Dedifferentiated amniotic fluid mesenchymal stem cell (primary cell): ENCODE results near the gene IRF5.

ENCODE experiments used
- DNase-seq: peaks from one replicate; pipeline ENCODE4 v3.0.0-alpha.2; 2016; ENCODE audit errors: extremely low spot score

The IRF5 gene

DNA sequence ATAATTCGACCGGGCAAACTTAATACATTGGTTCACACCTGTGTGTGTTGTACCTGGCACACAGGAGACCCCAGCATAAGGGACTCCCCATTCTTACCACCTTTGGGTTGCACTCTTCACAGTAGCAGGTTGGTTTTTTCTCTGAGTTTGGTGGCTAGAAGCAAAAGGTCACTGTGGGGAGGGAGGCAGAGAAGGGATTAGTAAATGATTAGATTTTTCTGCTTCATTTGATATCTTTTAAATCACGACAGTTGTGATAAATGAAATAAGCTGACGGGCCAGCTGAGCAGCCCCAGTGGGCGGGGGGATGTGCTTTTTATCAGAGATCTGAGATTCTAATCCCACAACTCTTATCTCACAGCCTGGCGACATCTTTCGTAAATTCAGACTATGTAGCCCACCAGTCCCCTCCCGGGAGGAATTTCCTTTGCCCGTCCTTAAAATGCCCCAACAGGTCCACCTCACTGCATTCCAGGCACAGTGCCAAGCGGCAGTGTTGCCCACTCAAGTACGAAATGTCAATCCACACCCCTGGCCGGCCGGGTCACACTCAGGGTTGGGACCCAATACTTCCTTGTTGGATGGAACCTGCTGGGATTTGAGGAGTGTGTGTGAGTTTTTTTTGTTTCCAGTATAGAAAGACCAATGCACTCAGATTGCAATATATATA lies 16.7 kb upstream of the IRF5 start:
- no peak for DNase-seq

DNA sequence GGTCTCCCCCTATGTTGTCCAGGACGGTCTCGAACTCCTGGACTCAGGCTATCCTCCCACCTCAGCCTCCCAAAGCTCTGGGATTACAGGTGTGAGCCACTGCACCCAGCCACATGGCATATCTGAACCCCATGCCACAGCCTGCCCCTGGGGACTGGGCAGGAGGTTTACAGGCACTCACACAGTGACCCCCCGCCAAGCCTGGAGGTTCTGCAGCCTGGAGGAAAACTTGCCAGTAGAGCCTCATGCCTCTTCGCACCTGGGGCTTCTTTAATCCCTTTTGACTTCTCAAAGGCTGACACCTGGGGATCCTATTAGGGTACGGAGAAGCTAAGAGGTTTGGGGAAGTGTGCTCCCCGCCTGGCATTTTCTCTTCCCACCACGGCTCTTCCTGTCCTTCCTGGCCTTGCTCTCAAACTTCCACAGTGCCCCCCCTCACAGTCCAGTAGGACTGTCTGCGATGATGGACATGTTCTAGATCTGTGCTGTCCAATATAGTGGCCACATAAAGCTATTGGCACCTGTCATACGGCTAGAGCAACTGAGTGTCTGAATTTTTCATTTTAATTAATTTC lies 15.8 kb upstream of the IRF5 start:
- no peak for DNase-seq

DNA sequence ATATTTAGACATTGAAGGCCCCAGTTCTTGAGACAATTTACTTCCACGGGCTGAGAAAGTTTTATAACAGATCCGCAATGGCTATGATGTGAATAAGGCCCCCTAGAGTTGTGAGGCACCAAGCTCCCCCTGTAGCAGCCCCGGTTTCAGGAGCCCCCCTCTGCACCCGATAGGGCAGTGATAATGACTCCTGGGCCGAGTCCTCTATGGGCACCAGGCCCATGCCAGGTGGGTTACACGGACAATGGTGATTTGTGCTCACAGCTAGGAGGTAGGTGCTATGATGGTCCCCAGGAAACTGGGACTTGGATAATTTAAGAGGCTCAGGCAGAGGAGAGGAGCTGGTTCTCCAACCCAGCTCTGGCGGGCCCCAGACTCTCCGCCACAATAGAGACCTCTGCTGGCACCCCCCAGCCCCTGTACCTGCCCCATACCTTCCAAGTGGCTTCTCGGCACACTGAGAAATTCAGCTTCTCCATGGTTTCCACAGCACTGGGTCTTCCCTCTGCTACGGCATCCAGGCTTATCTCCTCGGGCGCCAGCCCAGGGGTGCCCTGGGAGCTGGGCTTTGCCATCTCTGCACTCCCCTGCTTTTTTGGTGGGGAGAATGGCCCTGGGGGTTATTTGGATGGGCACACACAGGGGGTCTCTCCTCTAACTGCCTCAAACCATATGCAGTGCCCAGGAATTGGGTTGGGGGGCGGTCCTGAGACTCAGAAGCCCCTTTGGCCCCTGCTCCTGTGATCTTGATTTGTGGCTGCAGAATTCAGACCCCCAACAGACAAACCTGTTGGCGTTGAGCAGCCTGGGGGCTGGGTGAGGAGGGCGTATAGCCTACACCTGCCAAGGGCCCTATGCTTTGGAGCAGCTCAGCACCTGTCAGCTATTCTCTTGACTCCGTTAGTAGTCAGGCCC lies 15.0 kb upstream of the IRF5 start:
- DNase-seq, result no peak

DNA sequence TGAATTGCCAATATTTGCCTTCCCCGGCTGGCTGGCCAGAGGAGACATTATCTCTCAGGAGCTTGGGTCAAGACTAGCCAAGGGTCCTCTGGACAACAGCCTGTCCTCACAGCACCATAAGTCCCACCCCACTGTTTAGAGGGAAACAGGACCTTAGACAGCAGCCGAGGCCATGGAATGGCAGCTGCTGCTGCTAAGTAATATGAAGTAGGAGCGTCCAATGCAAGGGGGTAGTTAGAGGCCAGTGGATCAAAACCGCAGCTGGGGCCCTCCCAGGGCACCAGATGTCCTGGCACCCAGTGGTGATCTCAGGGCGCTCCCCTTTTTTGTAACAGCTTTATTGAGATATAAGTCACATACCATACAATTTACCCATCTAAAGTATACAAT lies 14.3 kb upstream of the IRF5 start:
- no peak for DNase-seq

DNA sequence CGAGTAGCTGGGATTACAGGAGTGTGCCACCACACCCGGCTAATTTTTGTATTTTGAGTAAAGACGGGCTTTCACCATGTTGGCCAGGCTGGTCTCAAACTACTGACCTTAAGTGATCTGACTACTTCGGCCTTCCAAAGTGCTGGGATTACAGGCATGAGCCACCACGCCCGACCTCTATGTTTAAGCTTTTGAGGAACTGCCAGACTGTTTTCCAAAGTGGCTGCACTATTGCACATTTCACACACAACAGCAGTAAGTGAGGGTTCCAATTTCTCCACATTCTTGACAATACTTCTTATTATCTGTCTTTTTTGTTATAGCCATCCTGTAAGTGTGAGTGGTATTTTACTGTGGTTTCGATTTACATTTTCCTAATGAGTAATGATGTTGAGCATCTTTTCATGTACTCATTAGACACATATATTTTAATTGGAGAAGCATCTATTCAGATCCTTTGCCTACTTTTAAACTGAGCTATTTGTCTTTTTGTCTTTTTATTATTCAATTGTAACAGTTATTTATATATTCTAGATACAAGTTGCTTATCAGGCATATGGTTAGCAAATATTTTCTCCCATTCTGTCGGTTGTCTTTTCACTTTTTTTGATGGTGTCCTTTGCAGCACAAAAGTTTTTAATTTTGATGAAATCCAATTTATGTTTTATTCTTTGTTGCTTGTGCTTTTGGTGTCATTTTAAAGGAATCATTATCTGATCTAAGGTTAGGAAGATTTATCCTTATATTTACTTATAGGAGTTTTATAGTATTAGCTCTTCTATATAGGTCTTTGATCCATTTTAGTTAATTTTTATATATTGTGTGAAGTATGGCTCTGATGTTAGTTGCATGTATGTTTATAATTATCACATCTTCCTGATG lies 12.8 kb upstream of the IRF5 start:
- DNase-seq, result no peak

DNA sequence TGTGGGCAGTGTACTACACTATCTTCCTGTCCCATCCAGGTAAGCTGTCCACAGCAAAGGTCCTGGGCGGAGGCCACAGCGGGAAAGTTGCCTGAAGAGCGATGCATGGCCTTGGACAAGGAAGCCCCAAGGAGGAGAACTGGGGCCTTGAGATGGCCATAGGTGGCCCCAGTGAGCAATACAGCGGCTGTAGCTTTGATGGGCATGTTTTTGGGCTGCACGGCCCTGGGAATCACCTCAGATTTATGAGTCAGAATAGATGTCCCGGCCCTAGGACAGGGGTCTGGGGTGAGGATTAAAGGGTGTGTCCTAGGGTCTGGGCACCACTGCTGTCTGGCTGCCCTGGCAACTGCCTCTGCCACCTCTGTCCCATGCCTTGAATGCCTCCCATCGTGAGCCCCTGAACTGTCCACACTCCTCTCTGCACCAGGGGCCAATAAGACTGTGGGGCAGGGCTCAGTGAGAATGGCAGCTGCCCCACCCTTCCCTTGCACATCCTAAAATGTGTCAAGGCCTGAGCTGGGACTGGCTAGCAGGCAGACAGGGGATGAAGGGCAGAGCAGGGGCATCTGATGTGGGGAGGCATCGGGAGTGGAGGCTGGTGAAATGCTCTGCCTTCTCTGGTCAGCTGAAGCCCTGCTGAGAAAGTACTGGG lies 9.4 kb upstream of the IRF5 start:
- DNase-seq, result no peak

DNA sequence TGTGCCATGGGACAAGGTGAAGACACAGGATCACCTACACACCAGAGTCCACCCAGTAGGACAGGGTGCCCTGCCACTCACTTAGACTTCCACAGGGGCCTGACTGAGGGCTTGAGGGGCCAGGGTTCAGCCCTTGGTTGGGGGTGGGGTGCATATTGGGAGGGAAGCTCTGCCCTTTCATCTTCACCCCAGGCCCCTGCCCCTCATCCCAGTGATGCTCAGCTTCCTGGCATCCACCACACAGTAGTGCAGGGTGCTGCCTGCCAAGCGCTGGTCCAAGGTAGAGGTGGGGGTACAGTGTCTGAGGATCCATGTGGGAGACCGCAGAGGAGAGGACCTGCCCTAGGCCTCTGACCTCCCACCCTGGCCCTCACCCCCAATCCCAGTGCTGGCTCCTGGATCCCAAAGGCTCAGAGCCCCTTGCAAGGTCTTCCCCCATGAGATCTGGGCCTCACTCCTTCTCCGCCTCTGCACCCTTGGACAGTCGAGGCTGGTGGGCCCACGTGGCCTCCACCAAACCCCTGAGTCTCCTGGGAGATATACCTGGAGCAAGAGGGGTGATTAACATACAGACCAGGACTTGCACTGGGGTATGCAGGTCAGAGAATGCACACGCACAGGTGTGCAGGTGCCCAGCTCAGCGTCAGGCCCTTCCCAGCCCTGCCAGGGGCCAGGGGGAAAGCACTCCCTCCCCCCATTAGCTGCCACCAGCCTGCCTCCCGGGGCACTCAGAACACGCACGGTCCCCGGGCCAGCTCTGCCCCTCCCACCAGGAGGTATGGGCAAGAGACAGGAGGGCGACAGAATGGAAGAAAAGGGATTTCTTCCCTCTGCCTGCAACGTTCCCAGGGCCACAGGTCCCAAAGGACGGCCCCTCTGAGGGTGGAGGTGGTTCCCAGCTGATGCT lies 8.6 kb upstream of the IRF5 start:
- no peak for DNase-seq

DNA sequence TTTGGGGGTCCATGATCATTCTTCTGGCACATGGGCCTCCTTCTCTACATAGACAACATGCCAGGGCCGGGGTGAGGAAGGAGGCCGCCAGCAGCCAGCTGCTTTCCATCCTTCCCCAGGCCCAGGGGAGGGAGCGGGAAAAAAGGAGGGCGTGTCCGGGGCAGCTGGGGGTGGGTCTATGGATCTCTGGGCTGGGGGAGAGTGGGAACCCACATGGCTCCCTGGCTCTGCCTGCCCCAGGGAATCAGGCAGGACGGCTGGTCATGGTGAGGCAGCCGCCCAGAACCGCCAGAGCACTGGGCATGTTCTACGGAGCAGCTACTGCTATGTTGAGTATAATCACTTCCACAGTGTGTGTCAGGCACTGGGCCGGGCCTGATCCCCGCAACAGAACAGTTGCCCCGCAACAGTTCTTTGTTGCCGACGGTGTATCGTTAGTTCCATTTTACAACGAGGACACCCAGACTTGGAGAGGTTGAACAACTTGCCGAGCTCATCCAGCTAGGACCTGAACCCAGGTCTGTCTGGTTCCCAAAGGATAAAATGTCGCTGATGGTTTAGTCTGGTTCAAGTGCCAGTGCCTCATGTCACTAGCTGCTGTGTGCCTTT lies 6.4 kb upstream of the IRF5 start:
- DNase-seq, result no peak

DNA sequence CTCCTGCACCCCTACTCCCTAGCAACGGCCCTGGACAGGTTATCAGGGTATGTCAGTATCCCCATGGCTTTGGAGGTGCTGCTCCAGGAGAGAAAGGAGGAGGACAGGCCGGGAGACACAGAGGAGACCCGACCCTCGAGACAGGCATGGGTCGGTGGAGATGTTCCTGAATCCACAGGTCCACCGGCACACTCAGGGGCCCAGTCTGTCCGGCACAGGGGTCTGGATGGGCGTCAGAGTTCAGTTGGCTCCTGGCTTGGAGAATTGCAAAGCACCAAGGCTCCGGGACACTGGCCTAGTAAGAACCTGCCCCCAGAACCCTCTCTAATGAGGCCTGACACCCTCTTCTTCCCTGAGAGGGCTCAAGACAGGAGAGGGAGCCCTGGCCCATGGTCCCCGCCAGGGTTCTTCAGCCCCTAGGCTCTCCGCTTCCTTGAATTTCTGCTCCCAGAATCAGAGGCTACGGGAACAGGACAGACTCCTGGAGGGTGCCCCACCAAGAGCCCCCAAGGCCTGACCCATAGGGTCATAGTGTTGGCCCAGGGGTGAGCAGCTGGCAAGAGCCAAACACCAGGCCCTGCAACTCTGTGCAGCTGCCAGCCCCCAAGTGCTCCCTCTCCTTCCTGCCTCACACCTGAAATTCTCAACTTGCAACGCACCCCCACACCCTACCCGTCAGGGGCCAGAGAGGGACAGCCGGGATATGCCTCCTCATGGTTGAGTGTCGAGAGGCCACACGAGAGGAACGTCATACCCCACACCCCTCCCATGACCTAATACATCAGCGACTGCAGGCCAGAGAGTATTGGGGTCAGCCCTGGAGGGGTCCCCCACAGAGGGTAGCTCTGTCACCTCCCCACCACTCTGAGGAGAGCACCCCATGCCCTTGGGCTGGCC lies 5.5 kb upstream of the IRF5 start:
- no peak for DNase-seq

DNA sequence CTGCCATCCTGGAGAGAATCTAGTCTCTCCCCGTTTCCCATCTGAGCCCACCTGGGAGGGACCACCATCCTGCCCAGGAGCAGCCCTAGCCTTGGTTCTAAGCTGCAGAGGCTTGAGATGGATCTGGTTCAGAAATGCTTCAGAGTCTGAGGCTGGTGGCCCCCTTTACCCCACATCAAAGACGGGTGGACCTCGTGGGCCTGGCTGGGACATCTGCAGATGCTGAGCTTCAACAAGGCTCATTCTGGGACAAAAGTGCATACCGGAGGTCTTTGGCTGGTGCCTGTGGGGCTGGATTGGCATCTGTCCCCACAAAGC lies 4.9 kb upstream of the IRF5 start:
- no peak for DNase-seq

DNA sequence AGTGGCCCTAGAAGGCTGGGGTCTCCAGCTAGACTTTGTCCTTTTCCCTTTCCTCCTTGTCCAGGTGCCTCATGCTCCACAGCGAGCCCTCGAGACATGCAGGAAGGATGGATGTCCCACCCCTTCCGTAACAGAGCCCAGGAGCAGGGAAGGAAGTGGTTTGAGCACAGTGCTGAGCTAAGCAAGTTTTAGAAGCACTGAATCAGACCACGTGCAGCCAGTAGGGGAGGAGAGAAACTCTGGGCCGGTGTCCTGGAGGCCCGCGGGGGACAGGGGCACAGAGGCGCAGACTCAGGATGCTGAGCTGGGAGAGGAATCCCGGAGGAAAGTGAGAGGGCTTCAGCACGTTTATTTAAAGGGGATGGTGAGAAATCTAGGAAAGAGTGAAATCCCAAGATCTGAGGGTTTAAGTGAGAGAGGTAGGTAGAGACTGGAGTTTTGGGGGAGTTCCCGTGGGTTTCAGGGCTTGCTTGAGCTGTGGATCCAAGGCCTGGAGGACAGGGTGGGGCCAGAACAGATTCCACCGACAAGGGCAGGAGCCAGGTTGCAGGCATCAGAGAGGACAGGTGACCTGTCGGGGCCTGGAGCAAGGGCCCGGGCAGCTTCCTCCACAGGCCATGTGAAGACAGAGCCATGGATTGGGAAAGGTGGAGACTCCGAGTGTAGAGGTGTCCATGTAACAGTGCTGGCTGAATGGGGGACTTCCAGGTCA lies 4.4 kb upstream of the IRF5 start:
- no peak for DNase-seq

DNA sequence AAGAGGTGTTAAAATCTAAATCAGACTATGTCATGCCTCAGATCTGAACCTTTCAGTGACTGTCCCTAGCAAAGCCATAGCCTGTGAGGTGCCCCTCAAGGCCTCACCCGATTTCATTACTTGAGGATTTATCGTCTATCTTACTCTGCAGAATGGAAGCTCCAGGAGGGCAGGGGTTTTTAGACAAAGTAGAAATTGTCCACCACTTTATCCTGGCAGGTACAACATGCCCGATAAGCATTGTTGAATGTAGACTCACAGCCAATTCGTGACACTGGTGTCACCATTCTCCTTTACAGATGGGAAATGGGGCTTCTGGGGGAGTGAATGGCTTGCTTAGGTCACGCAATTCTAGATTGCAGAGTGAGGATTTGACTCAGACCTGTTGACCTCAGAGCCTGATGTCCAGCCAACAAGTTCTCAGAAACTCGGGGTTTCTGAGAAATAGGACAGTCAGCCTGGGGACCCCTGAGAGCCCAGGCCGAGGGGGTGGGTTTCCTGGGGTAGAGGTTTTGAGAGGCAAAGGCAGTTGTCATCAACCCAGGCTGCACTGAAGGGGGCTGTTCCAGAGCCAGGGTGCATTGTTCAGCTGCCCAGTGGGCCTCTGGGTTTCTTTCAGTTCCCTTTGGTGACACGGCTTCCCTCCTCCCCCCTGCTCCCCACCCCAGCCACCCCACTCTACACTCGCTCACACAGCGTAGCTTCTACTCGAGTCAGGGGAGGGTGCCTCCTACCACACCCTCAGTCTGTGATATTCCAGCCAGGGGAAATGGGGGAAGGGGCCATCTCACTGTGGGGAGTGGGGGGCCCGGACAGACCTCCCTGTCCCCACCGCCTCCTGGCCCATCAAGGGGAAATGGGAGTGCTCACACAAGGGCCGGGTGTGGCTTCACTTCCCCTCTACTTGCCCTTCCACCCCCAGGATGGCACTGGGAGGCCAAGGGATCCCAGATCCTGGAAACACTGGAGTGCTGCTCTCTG lies 3.1 kb upstream of the IRF5 start:
- DNase-seq, result no peak

DNA sequence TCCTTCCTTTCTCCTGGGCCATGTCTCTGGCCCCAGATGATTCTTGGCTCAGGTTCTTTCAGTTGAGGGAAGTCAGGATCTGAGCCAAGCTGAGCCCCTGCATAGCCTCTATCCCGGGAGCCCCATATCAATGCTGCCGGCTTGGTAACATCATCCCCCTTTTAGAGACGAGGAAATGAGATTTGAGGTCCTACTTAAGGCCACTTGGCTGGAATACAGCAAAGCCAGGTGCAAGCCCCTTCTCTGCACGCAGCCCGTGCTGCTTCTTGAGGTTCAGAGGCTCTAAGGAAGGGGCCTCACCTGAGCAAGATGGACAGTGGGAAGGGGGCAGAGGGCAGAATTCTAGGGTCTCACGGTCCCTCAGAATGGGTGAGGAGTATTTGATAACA lies 2.4 kb upstream of the IRF5 start:
- DNase-seq, result no peak

DNA sequence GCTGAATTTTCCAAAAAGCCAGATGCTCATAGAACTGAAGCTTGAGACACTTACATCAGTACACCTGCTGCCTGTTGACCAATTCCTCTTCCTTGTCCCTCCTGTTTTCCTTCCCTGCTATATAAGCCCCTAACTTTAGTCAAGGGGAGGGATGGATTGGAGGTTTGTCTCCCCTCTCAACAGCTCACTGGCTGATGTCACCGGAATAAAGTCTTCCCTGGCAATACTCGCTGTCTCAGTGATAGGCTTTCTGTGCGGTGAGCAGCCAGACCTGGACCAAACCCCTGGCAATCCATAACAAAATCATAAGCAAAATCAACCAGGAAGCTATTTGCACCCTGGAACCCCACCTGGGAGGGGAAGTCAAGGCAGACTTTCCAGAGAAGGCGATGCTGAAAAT lies 929 bp upstream of the IRF5 start:
- no peak for DNase-seq

DNA sequence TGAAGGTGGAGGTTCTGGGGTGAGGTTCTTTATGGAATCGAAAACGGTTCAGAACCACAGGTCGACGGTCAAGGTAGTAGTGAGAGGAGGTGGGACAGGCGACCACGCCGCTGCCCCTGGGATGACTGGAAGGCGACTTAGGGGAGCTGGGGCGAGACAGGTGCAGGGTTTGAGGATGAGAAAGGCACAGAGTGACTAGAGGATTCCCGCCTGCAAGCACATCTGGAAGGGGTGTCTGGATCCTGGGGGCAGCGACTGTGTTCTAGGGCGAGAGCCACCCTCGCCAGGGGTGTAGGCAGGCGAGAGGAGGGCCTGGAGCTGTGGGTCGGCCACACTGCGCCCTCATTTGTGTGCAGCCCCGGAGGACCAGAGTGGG lies 468 bp upstream of the IRF5 start:
- no peak for DNase-seq

DNA sequence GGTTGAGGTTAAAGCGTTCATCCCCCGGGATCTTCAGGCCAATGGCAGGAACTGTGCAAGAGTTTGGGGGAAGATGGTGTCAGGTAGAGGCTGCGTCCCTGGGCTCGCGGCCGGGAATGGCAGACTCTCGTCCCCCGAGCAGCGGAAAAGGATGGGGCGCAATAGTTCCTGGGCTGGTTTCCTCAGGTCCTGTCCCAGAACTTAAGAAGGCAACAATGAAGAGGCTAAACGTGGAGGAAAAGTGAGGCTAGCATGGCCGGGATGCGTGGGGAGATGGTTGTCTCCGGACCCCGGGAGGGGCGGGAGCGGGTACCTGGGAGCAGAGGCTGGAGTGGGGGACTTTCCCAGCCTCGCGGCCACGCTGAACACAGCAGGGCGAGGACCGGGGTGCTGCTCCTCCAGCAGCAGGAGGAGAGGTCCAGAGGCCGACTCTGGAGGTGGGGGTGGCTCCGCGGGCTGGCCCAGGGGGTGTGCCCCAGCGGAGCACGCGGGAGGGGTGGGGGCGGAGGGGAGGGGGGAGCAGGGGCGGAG lies 882 bp downstream of the IRF5 start:
- DNase-seq, result no peak
